Activated naive CD4-positive, alpha-beta T cell treated with anti-CD3 and anti-CD28 coated beads for 36 hours (primary cell): ENCODE results near the gene KDM1A. TPM values are rescaled to one million over a fixed set of nuclear protein-coding genes. Genes with fewer than 3 reads are reported as not detected.
A peak's percentile ranks its signal among the peaks of the same experiment; 100 is the strongest.

Experiments used
- CTCF ChIA-PET: fragments of 350-600 bp; sonication (Branson Sonifier 250); formaldehyde crosslinking; loops from one replicate; lab custom pipeline; 2021; ENCODE audit warnings: antibody characterized with exemption; lab: Charles Lee
- DNase-seq: peaks from one replicate; pipeline ENCODE4 v3.0.0-alpha.2; 2020
- H3K27ac Mint-ChIP-seq: one replicate; pipeline ENCODE4 v1.8.0; 2021; ENCODE audit warnings: mild to moderate bottlenecking, mixed read lengths
- H3K27me3 Mint-ChIP-seq: one replicate; pipeline ENCODE4 v1.8.0; 2021; ENCODE audit warnings: low read depth, mixed read lengths
- H3K36me3 Mint-ChIP-seq: one replicate; pipeline ENCODE4 v1.8.0; 2021; ENCODE audit warnings: low read depth, mixed read lengths
- H3K4me1 Mint-ChIP-seq: one replicate; pipeline ENCODE4 v1.8.0; 2021; ENCODE audit warnings: low read depth, mixed read lengths
- H3K4me3 Mint-ChIP-seq: one replicate; pipeline ENCODE4 v1.8.0; 2021; ENCODE audit warnings: mild to moderate bottlenecking, moderate library complexity, mixed read lengths
- H3K9me3 Mint-ChIP-seq: one replicate; pipeline ENCODE4 v1.8.0; 2021; ENCODE audit warnings: mixed read lengths
- intact Hi-C: fragments of 100-400 bp; cut with micrococcal nuclease; formaldehyde crosslinking; loops from one replicate; pipeline ENCODE4 v1.15.1; 2023
- total RNA-seq, 2 experiments: library from RNA; stranded (reverse); gene quantifications; one replicate each; pipeline ENCODE4 v1.2.3, GENCODE V29; 2021

KDM1A gene
- total RNA-seq, 2 experiments from 2014 or later: 59.7 to 62.6 TPM

DNA sequence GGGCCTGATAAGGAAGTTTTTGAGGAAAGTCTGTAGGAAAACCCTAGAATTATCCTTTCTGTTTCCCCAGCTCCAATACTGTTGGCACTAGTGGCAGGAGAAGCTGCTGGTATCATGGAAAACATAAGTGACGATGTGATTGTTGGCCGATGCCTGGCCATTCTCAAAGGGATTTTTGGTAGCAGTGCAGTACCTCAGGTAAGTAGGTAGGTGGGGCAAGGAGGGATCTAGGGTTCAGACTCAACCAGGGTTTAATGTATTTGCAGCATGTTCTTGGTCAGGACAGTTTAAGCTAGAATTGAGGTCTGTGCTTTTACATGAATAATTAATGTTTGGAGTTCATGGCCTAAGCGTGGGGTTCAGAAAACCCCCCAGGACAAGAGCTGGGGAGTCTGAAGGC lies 62.1 kb downstream of the KDM1A start:
- CTCF ChIA-PET: interaction anchor here (1.2 to 2.3 kb wide), 3 partner anchors 12 to 105 kb away, joined by 3 to 19 read pairs (median 4); no protein-coding TSS in a partner anchor
- no peak overlapping the region for H3K27ac Mint-ChIP-seq
- DNase-seq: no peak
- intact Hi-C loops: no loop called here
- H3K27me3 Mint-ChIP-seq: no peaks in the 10 kb centered on the region
- no peaks in the 10 kb centered on the region for H3K9me3 Mint-ChIP-seq
- peaks cover 17% of the 10 kb centered on the region for H3K36me3 Mint-ChIP-seq
- no peaks in the 10 kb centered on the region for H3K4me1 Mint-ChIP-seq
- no peak overlapping the region for H3K4me3 Mint-ChIP-seq

DNA sequence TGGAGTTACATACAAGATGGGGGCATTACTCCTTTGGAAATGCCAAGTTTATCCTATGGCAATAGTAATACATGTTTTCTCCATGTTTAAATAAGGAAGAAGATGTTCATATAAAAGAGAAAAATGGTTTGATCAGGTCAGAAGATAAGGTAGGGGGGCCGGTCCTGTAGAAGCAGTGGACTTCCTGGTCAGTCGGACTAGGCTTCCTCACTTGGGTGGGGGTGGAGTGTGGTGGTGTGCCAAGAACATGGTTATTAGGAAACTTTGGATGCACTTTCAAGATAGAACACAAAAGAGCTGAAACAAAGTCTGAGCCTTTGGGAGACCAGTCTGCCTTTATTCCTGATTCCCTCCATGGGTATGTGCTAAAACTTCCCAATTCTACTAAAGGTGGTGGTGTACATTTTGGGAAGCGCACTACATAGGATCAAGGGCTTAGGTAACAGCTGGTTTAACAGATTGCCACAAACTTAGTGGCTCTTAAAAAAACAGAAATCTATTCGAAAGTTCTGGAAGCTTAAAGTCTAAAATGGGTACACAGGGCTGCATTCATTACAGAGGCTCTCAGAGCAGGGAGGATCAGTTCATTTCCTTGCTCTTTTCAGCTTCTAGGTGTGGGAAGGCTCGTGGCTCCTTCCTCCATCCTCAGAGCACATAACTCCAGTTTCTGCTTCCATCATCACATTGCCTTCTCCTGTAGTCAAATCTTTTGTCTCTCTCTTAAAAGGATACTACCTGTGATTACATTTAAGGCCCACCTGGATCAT lies 64.6 kb downstream of the KDM1A start:
- H3K4me3 Mint-ChIP-seq: no peak overlapping the region
- intact Hi-C loops: no loop called here
- H3K4me1 Mint-ChIP-seq: peaks cover 4% of the 10 kb centered on the region
- no peaks in the 10 kb centered on the region for H3K27me3 Mint-ChIP-seq
- no peaks in the 10 kb centered on the region for H3K9me3 Mint-ChIP-seq
- H3K36me3 Mint-ChIP-seq: peaks cover 14% of the 10 kb centered on the region
- H3K27ac Mint-ChIP-seq: no peak overlapping the region
- DNase-seq: no peak
- CTCF ChIA-PET: interaction anchor here (2.6 kb wide), 1 partner anchor 100 kb away, joined by 14 read pairs; no protein-coding TSS in a partner anchor

DNA sequence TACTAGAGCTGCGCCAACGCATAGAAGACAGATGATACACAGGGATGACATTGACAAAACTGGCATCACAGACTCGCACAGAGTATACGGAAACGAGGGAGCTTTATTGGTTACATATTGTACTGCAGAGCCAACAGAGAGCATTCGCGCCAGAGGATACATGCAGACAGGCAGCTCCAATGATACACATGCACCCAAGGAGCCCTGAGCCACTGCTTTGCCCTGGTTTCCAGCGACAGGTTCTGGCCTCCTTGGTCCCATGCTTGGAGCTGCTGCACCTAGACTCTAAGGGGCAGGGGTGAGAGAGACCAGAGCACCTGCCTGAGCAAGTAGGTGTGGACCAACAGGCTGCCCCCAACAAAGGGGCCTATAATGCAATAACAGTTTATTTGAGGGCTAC lies 65.6 kb downstream of the KDM1A start:
- no peak for DNase-seq
- peaks cover 4% of the 10 kb centered on the region for H3K4me1 Mint-ChIP-seq
- CTCF ChIA-PET: interaction anchor here (2.1 to 2.6 kb wide), 2 partner anchors 14 to 100 kb away, joined by 8 to 14 read pairs; no protein-coding TSS in a partner anchor
- no peak overlapping the region for H3K4me3 Mint-ChIP-seq
- peaks cover 14% of the 10 kb centered on the region for H3K36me3 Mint-ChIP-seq
- no peaks in the 10 kb centered on the region for H3K9me3 Mint-ChIP-seq
- intact Hi-C loops: no loop called here
- no peaks in the 10 kb centered on the region for H3K27me3 Mint-ChIP-seq
- H3K27ac Mint-ChIP-seq: no peak overlapping the region

DNA sequence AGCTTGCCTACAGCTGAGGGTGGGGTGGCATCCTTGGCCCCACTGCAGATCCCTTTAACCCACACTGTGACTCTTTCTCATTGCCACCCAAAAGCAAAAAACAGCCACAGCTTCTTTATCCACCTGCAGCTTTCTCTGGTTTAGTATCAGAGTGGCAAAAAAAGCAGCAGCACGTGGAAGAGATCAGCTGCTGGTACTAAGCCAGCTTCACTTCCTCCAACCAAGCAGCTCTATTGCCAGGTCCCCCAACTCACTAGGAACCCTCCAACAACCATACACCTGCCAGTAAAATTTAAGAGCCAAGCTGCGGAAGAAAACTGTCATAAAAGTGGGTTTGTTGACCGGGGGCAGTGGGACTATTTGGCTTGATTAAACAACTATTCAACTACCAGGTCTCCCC lies 66.4 kb downstream of the KDM1A start:
- H3K9me3 Mint-ChIP-seq: no peaks in the 10 kb centered on the region
- H3K36me3 Mint-ChIP-seq: peaks cover 10% of the 10 kb centered on the region
- peaks cover 4% of the 10 kb centered on the region for H3K4me1 Mint-ChIP-seq
- CTCF ChIA-PET: interaction anchor here (2.1 to 2.6 kb wide), 2 partner anchors 13 to 99 kb away, joined by 8 to 14 read pairs; no protein-coding TSS in a partner anchor
- H3K27me3 Mint-ChIP-seq: no peaks in the 10 kb centered on the region
- no peak overlapping the region for H3K27ac Mint-ChIP-seq
- no peak overlapping the region for H3K4me3 Mint-ChIP-seq
- no peak for DNase-seq
- intact Hi-C loops: no loop called here

DNA sequence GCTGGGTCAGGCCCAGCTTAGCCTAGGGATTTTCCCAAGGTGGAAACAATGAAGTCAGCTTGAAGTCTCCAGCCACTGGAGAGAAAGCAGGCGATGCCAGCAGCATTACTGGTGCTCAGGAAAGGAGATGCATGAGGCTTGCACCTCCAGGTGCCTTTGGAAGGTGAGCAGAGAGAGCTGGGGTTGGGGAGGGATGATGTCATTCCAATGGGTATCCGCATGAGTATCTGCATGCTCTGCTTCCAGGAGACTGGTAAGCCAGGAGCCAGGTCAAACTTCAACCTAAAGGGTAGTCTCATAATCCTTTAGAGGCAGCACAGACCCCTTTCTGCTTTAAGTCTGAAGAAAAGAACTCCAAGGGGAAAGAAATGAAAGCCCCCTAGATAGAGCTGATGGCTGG lies 68.8 kb downstream of the KDM1A start:
- Mint-ChIP-seq H3K27ac (no peak overlapping the region), H3K36me3 (peaks cover 8% of the 10 kb centered on the region), H3K9me3 (no peaks in the 10 kb centered on the region), H3K4me3 (no peak overlapping the region), H3K4me1 (peaks cover 4% of the 10 kb centered on the region), H3K27me3 (no peaks in the 10 kb centered on the region)
- DNase-seq: no peak
- CTCF ChIA-PET: interaction anchor here (1.3 to 2.1 kb wide), 2 partner anchors 11 to 97 kb away, joined by 4 to 9 read pairs; no protein-coding TSS in a partner anchor
- intact Hi-C loops: no loop called here

DNA sequence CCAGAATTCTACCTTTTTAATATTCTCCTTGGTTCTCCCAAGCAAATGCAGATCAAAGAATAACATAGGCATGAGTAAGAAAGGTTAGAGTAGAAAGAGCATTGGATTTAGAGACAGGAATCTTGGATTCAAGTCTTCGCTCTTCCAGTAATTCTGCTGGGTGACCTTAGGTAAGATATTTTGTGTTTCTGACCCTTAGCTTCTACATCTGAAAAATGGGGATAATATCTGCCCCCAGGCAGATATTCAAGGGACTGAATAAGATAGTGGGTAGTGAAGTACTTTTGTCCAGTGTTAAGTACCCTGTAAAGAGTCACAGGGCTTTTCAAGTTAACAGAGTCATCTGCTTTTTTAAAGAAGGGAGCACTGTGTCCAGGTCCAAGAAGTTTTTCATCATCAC lies 70.8 kb downstream of the KDM1A start:
- peaks cover 15% of the 10 kb centered on the region for H3K36me3 Mint-ChIP-seq
- intact Hi-C loops: no loop called here
- DNase-seq: no peak
- no peak overlapping the region for H3K27ac Mint-ChIP-seq
- CTCF ChIA-PET: interaction anchor here (1.3 to 1.6 kb wide), 2 partner anchors 9 to 94 kb away, joined by 5 to 10 read pairs; no protein-coding TSS in a partner anchor
- H3K4me1 Mint-ChIP-seq: peaks cover 4% of the 10 kb centered on the region
- no peaks in the 10 kb centered on the region for H3K9me3 Mint-ChIP-seq
- no peaks in the 10 kb centered on the region for H3K27me3 Mint-ChIP-seq
- H3K4me3 Mint-ChIP-seq: no peak overlapping the region

DNA sequence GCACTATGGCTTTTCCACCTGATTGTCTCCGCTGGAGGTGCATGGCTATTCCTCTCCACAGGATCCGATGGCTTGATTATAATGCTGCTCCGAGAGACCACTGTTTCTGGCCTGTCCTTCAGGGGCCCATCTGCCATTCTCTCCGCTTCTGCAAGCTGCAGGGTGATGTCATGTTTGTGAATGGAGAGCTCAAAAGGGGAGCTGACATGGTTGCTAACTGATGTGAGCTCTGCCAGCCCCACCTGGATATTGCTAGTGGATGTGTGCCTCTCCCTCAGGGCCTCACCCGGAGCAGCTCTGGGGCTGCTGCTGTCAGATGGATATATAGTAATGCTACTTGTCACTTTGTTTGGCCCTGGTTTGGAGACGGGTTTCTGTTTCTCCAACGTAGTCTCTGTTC lies 72.3 kb downstream of the KDM1A start:
- Mint-ChIP-seq H3K9me3 (no peaks in the 10 kb centered on the region), H3K27me3 (no peaks in the 10 kb centered on the region), H3K27ac (peak overlapping the region; percentile 59), H3K4me1 (peaks cover 4% of the 10 kb centered on the region), H3K4me3 (no peak overlapping the region), H3K36me3 (peaks cover 14% of the 10 kb centered on the region)
- intact Hi-C loops: no loop called here
- no peak for DNase-seq
- CTCF ChIA-PET: interaction anchor here (13.4 kb wide), 1 partner anchor 94 kb away, joined by 404 read pairs; no protein-coding TSS in a partner anchor

DNA sequence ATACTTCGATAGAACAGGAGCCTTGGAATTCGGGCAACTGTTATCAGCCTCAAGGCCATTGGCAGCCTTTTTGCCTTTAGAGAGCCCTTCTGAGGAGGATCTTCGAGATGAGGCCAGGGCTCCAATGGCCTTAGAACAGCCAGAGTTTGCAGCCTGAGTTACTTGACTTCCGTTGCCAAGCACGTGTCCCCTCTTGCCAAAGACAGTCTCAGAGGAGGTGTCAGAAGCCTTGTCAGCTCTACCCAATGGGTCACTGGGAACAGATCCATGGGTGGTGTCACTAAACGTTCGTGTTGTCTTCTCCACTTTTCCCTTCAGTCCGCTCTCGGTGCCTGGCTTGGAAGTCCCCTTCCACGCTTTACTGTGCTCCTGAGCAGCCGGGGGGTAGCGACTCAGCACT lies 73.2 kb downstream of the KDM1A start:
- peaks cover 11% of the 10 kb centered on the region for H3K36me3 Mint-ChIP-seq
- no peaks in the 10 kb centered on the region for H3K27me3 Mint-ChIP-seq
- no peaks in the 10 kb centered on the region for H3K9me3 Mint-ChIP-seq
- CTCF ChIA-PET: interaction anchor here (13.4 kb wide), 1 partner anchor 93 kb away, joined by 404 read pairs; no protein-coding TSS in a partner anchor
- no peak for DNase-seq
- intact Hi-C loops: no loop called here
- peaks cover 4% of the 10 kb centered on the region for H3K4me1 Mint-ChIP-seq
- H3K27ac Mint-ChIP-seq: no peak overlapping the region
- no peak overlapping the region for H3K4me3 Mint-ChIP-seq

DNA sequence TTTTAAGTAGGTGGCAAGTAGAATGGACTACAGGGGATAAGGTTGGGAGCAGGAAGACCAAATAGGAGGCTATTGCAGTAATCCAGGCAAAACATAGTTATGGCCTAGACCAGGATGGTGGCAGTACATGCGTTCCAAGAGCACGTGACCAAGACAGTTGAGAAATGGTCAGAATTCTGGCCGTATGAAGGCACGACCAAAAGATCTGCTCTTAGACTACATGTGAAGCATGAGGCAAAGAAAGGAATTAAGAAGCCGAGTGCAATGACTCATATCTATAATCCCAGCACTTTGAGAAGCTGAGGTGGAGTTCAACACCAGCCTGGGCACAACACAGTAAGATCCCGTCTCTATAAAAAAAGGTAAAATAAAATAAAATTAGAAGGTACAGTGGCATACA lies 78.0 kb downstream of the KDM1A start:
- intact Hi-C loops: no loop called here
- Mint-ChIP-seq H3K36me3 (peaks cover 11% of the 10 kb centered on the region), H3K27ac (no peak overlapping the region), H3K4me3 (no peak overlapping the region), H3K4me1 (peaks cover 31% of the 10 kb centered on the region), H3K9me3 (no peaks in the 10 kb centered on the region), H3K27me3 (no peaks in the 10 kb centered on the region)
- CTCF ChIA-PET: interaction anchor here (1.0 to 13.4 kb wide), 2 partner anchors 88 to 99 kb away, joined by 3 to 404 read pairs; no protein-coding TSS in a partner anchor
- no peak for DNase-seq

DNA sequence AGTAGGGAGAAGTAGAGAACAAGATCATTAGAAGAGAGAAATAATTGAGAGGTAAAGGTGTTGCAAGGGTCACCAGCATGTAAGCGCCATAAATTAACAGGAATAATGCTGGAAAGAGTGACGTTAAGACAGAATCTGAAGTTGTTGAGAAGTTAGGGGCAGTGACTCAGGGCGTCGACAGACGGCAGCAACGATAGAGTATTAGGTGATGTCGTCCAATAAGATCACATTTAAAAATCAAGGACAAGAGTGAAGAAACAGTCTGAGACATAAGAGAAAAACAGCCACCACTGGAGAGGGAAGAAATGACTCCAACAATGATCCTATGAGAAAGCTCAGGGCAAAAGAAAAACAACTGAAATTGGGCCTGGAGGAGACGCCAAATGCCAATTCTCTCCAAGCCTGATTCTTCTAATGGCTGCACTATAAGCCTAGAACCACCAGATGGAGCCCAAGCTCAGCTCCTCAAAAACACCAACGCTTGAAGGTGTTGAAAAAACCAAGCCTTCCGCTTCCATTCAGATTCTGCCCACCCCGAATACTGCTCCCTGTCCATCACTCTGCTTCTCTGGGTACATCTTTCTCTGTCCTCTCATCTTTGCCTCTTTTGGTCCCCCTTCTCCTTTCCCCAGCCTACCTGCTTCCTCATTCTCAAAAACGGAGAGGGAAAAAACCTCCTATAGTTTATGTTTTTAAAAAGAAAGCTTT lies 79.3 kb downstream of the KDM1A start:
- no peak overlapping the region for H3K4me3 Mint-ChIP-seq
- H3K4me1 Mint-ChIP-seq: peaks cover 43% of the 10 kb centered on the region
- H3K36me3 Mint-ChIP-seq: peaks cover 8% of the 10 kb centered on the region
- H3K9me3 Mint-ChIP-seq: no peaks in the 10 kb centered on the region
- no peak overlapping the region for H3K27ac Mint-ChIP-seq
- CTCF ChIA-PET: interaction anchor here (0.6 to 13.4 kb wide), 23 partner anchors 9 to 397 kb away, joined by 3 to 404 read pairs (median 5); partner anchors contain the start of gene LUZP1
- intact Hi-C loops: loop anchor here (1.0 to 2.0 kb wide), 2 partner anchors 86 to 122 kb away; no protein-coding TSS in a partner anchor
- H3K27me3 Mint-ChIP-seq: no peaks in the 10 kb centered on the region
- DNase-seq: peak; percentile 76

DNA sequence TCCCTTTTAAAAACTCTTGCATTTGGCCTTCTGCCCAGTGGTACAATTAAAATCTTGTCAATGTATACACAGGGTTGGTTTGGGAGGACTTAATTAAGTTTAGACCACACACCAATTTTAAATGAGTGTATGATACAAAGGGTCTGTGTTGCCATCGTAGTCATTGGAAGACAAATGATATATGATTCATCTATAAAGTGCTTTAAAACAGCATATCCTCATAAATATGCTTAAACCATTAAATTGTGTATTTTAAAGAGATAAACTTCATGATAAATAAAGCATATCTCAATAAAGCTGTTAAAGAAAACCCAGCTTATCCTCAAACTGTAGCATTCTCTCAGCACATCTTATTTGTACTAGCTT lies 79.9 kb downstream of the KDM1A start:
- intact Hi-C loops: loop anchor here (2.0 kb wide), 1 partner anchor 122 kb away; no protein-coding TSS in a partner anchor
- H3K4me1 Mint-ChIP-seq: peaks cover 43% of the 10 kb centered on the region
- no peaks in the 10 kb centered on the region for H3K27me3 Mint-ChIP-seq
- H3K27ac Mint-ChIP-seq: no peak overlapping the region
- no peak overlapping the region for H3K4me3 Mint-ChIP-seq
- H3K36me3 Mint-ChIP-seq: peaks cover 3% of the 10 kb centered on the region
- H3K9me3 Mint-ChIP-seq: no peaks in the 10 kb centered on the region
- CTCF ChIA-PET: interaction anchor here (0.8 to 13.4 kb wide), 20 partner anchors 10 to 130 kb away, joined by 3 to 404 read pairs (median 6); partner anchors contain the start of gene LUZP1
- DNase-seq: no peak
